Astrocyte of the spinal cord (primary cell): Measurements from ENCODE around the gene TYK2.
"Not testable (repeated sequence)": the region's sequence is repeated elsewhere in the genome, so short reads cannot be mapped to it uniquely, and the experiment has no call there.

Experiments
- DNase-seq: peaks from one replicate; pipeline ENCODE4 v3.0.0; 2011; ENCODE audit warnings: low read depth, low spot score
- H3K4me3 ChIP-seq: 2 replicates; pipeline ENCODE4 v1.5.1; 2011; ENCODE audit warnings: low read depth, mild to moderate bottlenecking, low read length, moderate library complexity
- CTCF ChIP-seq: IDR thresholded peaks from 2 replicates; pipeline ENCODE4 v1.5.1; 2012; ENCODE audit warnings: low read depth, mild to moderate bottlenecking, low read length, inconsistent platforms
- in situ Hi-C: cut with HindIII; loops from 2 replicates; pipeline ENCODE4 v1.10.0; 2017; ENCODE audit warnings: low sequenced_read_pairs

The TYK2 gene

GRCh38 chr19:10393137-10393536, 12.8 kb upstream of the TYK2 start:
- TF ChIP-seq CTCF, result no peak
- no peak overlapping the region for H3K4me3 ChIP-seq
- in situ Hi-C loops, result no loop called here
- DNase-seq, result no peak

GRCh38 chr19:10392120-10392519, 11.7 kb upstream of the TYK2 start:
- no peak overlapping the region for H3K4me3 ChIP-seq
- no peak for TF ChIP-seq CTCF
- in situ Hi-C loops, result no loop called here
- DNase-seq, result no peak

GRCh38 chr19:10390652-10391286, 10.4 kb upstream of the TYK2 start:
- TF ChIP-seq CTCF, result peak; percentile 89
- DNase-seq, result peak; percentile 62
- in situ Hi-C loops, result no loop called here
- no peak overlapping the region for H3K4me3 ChIP-seq

- no peak for DNase-seq
- in situ Hi-C loops, result no loop called here
- peak; percentile 36 for TF ChIP-seq CTCF
- no peak overlapping the region for H3K4me3 ChIP-seq
These were observed 9.5 kb upstream of the TYK2 start for GRCh38 chr19:10389863-10390262.

GRCh38 chr19:10388957-10389356, 8.6 kb upstream of the TYK2 start:
- in situ Hi-C loops, result no loop called here
- DNase-seq, result peak; percentile 73
- peak; percentile 94 for TF ChIP-seq CTCF
- no peak overlapping the region for H3K4me3 ChIP-seq

GRCh38 chr19:10384580-10384979, 4.2 kb upstream of the TYK2 start:
- in situ Hi-C loops, result no loop called here

GRCh38 chr19:10383223-10383499, 2.8 kb upstream of the TYK2 start:
- H3K4me3 ChIP-seq, in situ Hi-C loops, DNase-seq: not testable (repeated sequence)

More at GRCh38 chr19:10384580-10384979, 4.2 kb upstream of the TYK2 start:
- no peak overlapping the region for H3K4me3 ChIP-seq
- no peak for DNase-seq
- TF ChIP-seq CTCF, result no peak
